B cell (primary cell): Measurements from ENCODE around the gene IL4. TPM values are rescaled to one million over a fixed set of nuclear protein-coding genes. Genes with fewer than 3 reads are reported as not detected.

Experiments used
- ATAC-seq: fragments of 200-7000 bp; cut with Tn5 transposase; one replicate; pipeline ENCODE4 v1.10.0; 2021; ENCODE audit warnings: low read depth, mild to moderate bottlenecking, moderate number of reproducible peaks, moderate library complexity
- CTCF ChIA-PET: fragments of 350-600 bp; sonication (Branson Sonifier 250); formaldehyde crosslinking; loops from one replicate; lab custom pipeline; 2021; ENCODE audit warnings: antibody characterized with exemption, inconsistent platforms; lab: Charles Lee
- POLR2A ChIA-PET: fragments of 350-600 bp; sonication (Branson Sonifier 250); formaldehyde crosslinking; loops from one replicate; lab custom pipeline; 2021; ENCODE audit warnings: antibody characterized with exemption; lab: Charles Lee
- DNase-seq: peaks from one replicate; pipeline ENCODE4 v3.0.0; 2013
- H2AFZ ChIP-seq: 2 replicates; pipeline ENCODE4 v1.6.1; 2012; ENCODE audit warnings: mild to moderate bottlenecking, low read depth, low read length; ENCODE audit not compliant: insufficient read depth, poor library complexity, severe bottlenecking
- H3K27ac ChIP-seq, 2 donors: 1 replicate in 1 of 2; 2 replicates in 1 of 2; pipeline ENCODE4 v1.5.1; 2012 to 2013; ENCODE audit warnings: low read length in 2 of 2, mild to moderate bottlenecking in 2 of 2, moderate library complexity in 1 of 2
- H3K27me3 ChIP-seq, 4 experiments: fragments of 200-600 bp in 1 of 4; sonication (generic) in 1 of 4; replicated peaks in 1 of 4; 1 replicate in 2 of 4; 2 replicates in 2 of 4; pipeline versions ENCODE4 v1.6.1 to v1.7.0; 2013 to 2016; ENCODE audit warnings: low read length in 3 of 4, mild to moderate bottlenecking in 2 of 4, mixed read lengths in 1 of 4, moderate library complexity in 1 of 4; ENCODE audit not compliant: insufficient read depth in 4 of 4, control insufficient read depth in 3 of 4; ENCODE audit errors: control extremely low read depth in 1 of 4
- H3K36me3 ChIP-seq, 2 experiments: replicated peaks in 1 of 2; 1 replicate in 1 of 2; 2 replicates in 1 of 2; pipeline versions ENCODE4 v1.6.1 to v1.7.1; 2013; ENCODE audit warnings: low read length in 1 of 2; ENCODE audit not compliant: insufficient read depth in 2 of 2, control insufficient read depth in 1 of 2; ENCODE audit errors: control extremely low read depth in 1 of 2, extremely low read depth in 1 of 2
- H3K4me1 ChIP-seq, 2 donors: fragments of 200-600 bp in 1 of 2; sonication (generic) in 1 of 2; 1 replicate in 1 of 2; 2 replicates in 1 of 2; pipeline versions ENCODE4 v1.5.1 to v1.6.1; 2013 to 2017; ENCODE audit warnings: low read length in 2 of 2; ENCODE audit not compliant: control insufficient read depth in 2 of 2, insufficient read depth in 2 of 2
- H3K4me2 ChIP-seq: replicated peaks from 2 replicates; pipeline ENCODE3; 2012; ENCODE audit warnings: mild to moderate bottlenecking, low read depth, low read length; ENCODE audit not compliant: poor library complexity, severe bottlenecking
- H3K4me3 ChIP-seq, 5 experiments: fragments of 200-600 bp in 1 of 5; sonication (generic) in 1 of 5; 1 replicate in 3 of 5; 2 replicates in 2 of 5; pipeline versions ENCODE4 v1.5.1 to v1.7.0; 2011 to 2016; ENCODE audit warnings: low read length in 4 of 5, mild to moderate bottlenecking in 4 of 5, low read depth in 2 of 5, control low read depth in 1 of 5, moderate library complexity in 1 of 5; ENCODE audit not compliant: insufficient read depth in 1 of 5; ENCODE audit errors: control extremely low read depth in 1 of 5, extremely low read depth in 1 of 5
- H3K79me2 ChIP-seq: fragments of 200-600 bp; sonication (generic); one replicate; pipeline ENCODE4 v1.6.0; 2016; ENCODE audit warnings: low read length; ENCODE audit not compliant: control insufficient read depth, insufficient read depth
- H3K9ac ChIP-seq: fragments of 200-600 bp; sonication (generic); 2 replicates; pipeline ENCODE4 v1.6.1; 2017; ENCODE audit warnings: mild to moderate bottlenecking, low read length, moderate library complexity
- H3K9me3 ChIP-seq, 3 donors: one replicate each; pipeline versions ENCODE4 v1.6.1 to v1.7.1; 2013; ENCODE audit warnings: low read length in 2 of 3; ENCODE audit not compliant: control insufficient read depth in 2 of 3, insufficient read depth in 1 of 3; ENCODE audit errors: control extremely low read depth in 1 of 3
- H4K20me1 ChIP-seq: 2 replicates; pipeline ENCODE4 v1.6.0; 2012; ENCODE audit warnings: mild to moderate bottlenecking, low read length; ENCODE audit not compliant: insufficient read depth, control insufficient read depth, poor library complexity, severe bottlenecking
- H3K27ac Mint-ChIP-seq: one replicate; pipeline ENCODE4 v1.8.0; 2021; ENCODE audit warnings: mixed read lengths
- H3K27me3 Mint-ChIP-seq: one replicate; pipeline ENCODE4 v1.8.0; 2021; ENCODE audit warnings: mixed read lengths
- H3K4me1 Mint-ChIP-seq: one replicate; pipeline ENCODE4 v1.8.0; 2021; ENCODE audit warnings: mixed read lengths
- H3K4me3 Mint-ChIP-seq: one replicate; pipeline ENCODE4 v1.8.0; 2021; ENCODE audit warnings: mixed read lengths
- H3K9me3 Mint-ChIP-seq: one replicate; pipeline ENCODE4 v1.8.0; 2022; ENCODE audit warnings: mixed read lengths; ENCODE audit not compliant: insufficient read depth
- CTCF ChIP-seq: fragments of 200-600 bp; IDR thresholded peaks from one replicate; pipeline ENCODE4 v1.8.0; 2022; ENCODE audit warnings: antibody characterized with exemption, mild to moderate bottlenecking
- EZH2 ChIP-seq: IDR thresholded peaks from 2 replicates; pipeline ENCODE4 v1.6.1; 2012; ENCODE audit warnings: borderline replicate concordance, low read depth, mild to moderate bottlenecking, moderate library complexity, low read length; ENCODE audit not compliant: insufficient read depth, poor library complexity, severe bottlenecking
- WGBS: methylation state at CpG from one replicate; pipeline ENCODE4 v1.1.5; 2013; ENCODE audit warnings: missing lambda C conversion rate; ENCODE audit not compliant: insufficient coverage; 5-methylcytosine and 5-hydroxymethylcytosine counted together
- intact Hi-C: fragments of 100-400 bp; cut with micrococcal nuclease; formaldehyde crosslinking; loops from one replicate; pipeline ENCODE4 v1.10.0; 2022
- polyA plus RNA-seq: library from polyadenylated mRNA; depleted of rRNA; stranded (reverse); fragments of >200 nt; gene quantifications from 2 replicates; pipeline ENCODE4 v1.2.3, GENCODE V29; 2012
- total RNA-seq, 2 donors: library from RNA; stranded (reverse); fragments of 120-200 nt in 1 of 2; gene quantifications; 1 replicate in 1 of 2; 2 replicates in 1 of 2; pipeline versions ENCODE4 v1.2.3 to v1.2.4, GENCODE V29; 2013 to 2022

The IL4 gene
- total and polyA plus RNA-seq, 2 donors (not counting 1 experiment from before 2014, with no cell fraction given), result not detected

- ChIA-PET CTCF (no interaction called here), POLR2A (no interaction called here)
- 100% methylated on average over 5 of the region's 15 CpGs for WGBS
- TF ChIP-seq EZH2, result no peak
- no peak for TF ChIP-seq CTCF
- Mint-ChIP-seq H3K27me3 (no peaks in the 10 kb centered on the region), H3K9me3 (no peaks in the 10 kb centered on the region), H3K4me1 (peaks cover 32% of the 10 kb centered on the region), H3K4me3 (no peak overlapping the region), H3K27ac (no peak overlapping the region)
- DNase-seq (no peak), ATAC-seq (no peak)
- H3K36me3 ChIP-seq, result no peaks in the 10 kb centered on the region
- intact Hi-C loops, result no loop called here
- H3K4me1 ChIP-seq, result peaks cover 19 to 25% of the 10 kb centered on the region in 2 donors
- H3K4me3 ChIP-seq, result no peak overlapping the region
- no peaks in the 10 kb centered on the region for H4K20me1 ChIP-seq
- no peaks in the 10 kb centered on the region for H3K9me3 ChIP-seq
- H3K9ac ChIP-seq, result no peak overlapping the region
- no peaks in the 10 kb centered on the region for H3K27me3 ChIP-seq
- no peak overlapping the region for H2AFZ ChIP-seq
- H3K27ac ChIP-seq, result no peak overlapping the region
- H3K79me2 ChIP-seq, result no peaks in the 10 kb centered on the region
- no peak overlapping the region for H3K4me2 ChIP-seq
Observed at GRCh38 chr5:132677682-132678400, 4.1 kb downstream of the IL4 start.

GRCh38 chr5:132678735-132679134 is 4.9 kb downstream of the IL4 start:
- ChIA-PET POLR2A (interaction anchor here (0.6 kb wide), 1 partner anchor 141 kb away, joined by 4 read pairs; no protein-coding TSS in a partner anchor), CTCF (no interaction called here)
- H3K4me3 ChIP-seq, result no peak overlapping the region
- H4K20me1 ChIP-seq, result no peaks in the 10 kb centered on the region
- no peak overlapping the region for H3K4me2 ChIP-seq
- TF ChIP-seq EZH2 (no peak), CTCF (no peak)
- no peak overlapping the region for H3K9ac ChIP-seq
- H3K27ac ChIP-seq, result no peak overlapping the region
- Mint-ChIP-seq H3K4me1 (peaks cover 33% of the 10 kb centered on the region), H3K27ac (no peak overlapping the region), H3K4me3 (no peak overlapping the region), H3K9me3 (no peaks in the 10 kb centered on the region), H3K27me3 (no peaks in the 10 kb centered on the region)
- no peak overlapping the region for H2AFZ ChIP-seq
- WGBS, result 100% methylated on average over 1 of the region's 1 CpG
- no peaks in the 10 kb centered on the region for H3K27me3 ChIP-seq
- no peaks in the 10 kb centered on the region for H3K9me3 ChIP-seq
- DNase-seq (no peak), ATAC-seq (no peak)
- peaks cover 19 to 25% of the 10 kb centered on the region in 2 donors for H3K4me1 ChIP-seq
- intact Hi-C loops, result no loop called here
- no peaks in the 10 kb centered on the region for H3K36me3 ChIP-seq
- H3K79me2 ChIP-seq, result no peaks in the 10 kb centered on the region
